Lung (tissue), 12 donors: Measurements from ENCODE around the gene MOB3B. TPM values are rescaled to one million over a fixed set of nuclear protein-coding genes. Genes with fewer than 3 reads are reported as not detected.

Experiments
- ATAC-seq: fragments of 200-7000 bp; cut with Tn5 transposase; one replicate; pipeline ENCODE4 v1.9.1; 2020; ENCODE audit warnings: moderate number of reproducible peaks; ENCODE audit not compliant: insufficient read depth, low FRiP score
- DNase-seq, 3 donors: peaks; one replicate each; pipeline ENCODE4 v3.0.0-alpha.2; 2013 to 2017
- H3K27ac ChIP-seq, 2 donors: one replicate each; pipeline ENCODE4 v1.5.1; 2013; ENCODE audit warnings: mild to moderate bottlenecking in 2 of 2, moderate library complexity in 2 of 2, control low read depth in 1 of 2, inconsistent platforms in 1 of 2, low read depth in 1 of 2, low read length in 1 of 2
- H3K27me3 ChIP-seq, 3 donors: one replicate each; pipeline ENCODE4 v1.5.1; 2013; ENCODE audit warnings: low read length in 2 of 3; ENCODE audit not compliant: control insufficient read depth in 3 of 3, insufficient read depth in 3 of 3
- H3K36me3 ChIP-seq, 4 donors: one replicate each; pipeline ENCODE4 v1.5.1; 2013; ENCODE audit warnings: low read length in 4 of 4, mild to moderate bottlenecking in 1 of 4, moderate library complexity in 1 of 4; ENCODE audit not compliant: control insufficient read depth in 4 of 4, insufficient read depth in 4 of 4
- H3K4me1 ChIP-seq, 5 donors: one replicate each; pipeline ENCODE4 v1.5.1; 2013; ENCODE audit warnings: low read length in 5 of 5, mild to moderate bottlenecking in 2 of 5, moderate library complexity in 1 of 5; ENCODE audit not compliant: control insufficient read depth in 5 of 5, insufficient read depth in 5 of 5
- H3K4me3 ChIP-seq: one replicate; pipeline ENCODE4 v1.5.1; 2013; ENCODE audit warnings: mild to moderate bottlenecking, control low read depth, moderate library complexity
- H3K9ac ChIP-seq, 2 donors: one replicate each; pipeline ENCODE4 v1.5.1; 2013; ENCODE audit warnings: low read length in 2 of 2, control low read depth in 1 of 2; ENCODE audit not compliant: insufficient read depth in 1 of 2
- H3K9me3 ChIP-seq, 4 donors: one replicate each; pipeline ENCODE4 v1.5.1; 2013; ENCODE audit warnings: low read length in 3 of 4, mild to moderate bottlenecking in 1 of 4, moderate library complexity in 1 of 4; ENCODE audit not compliant: control insufficient read depth in 4 of 4, insufficient read depth in 3 of 4
- WGBS, 2 donors: extraction: QIAGEN DNeasy Blood & Tissue Kit; methylation state at CpG; one replicate each; pipeline ENCODE4 v1.1.7; 2013; 5-methylcytosine and 5-hydroxymethylcytosine counted together
- polyA plus RNA-seq, 2 donors: library from polyadenylated mRNA; stranded (reverse); fragments of 200-250 nt; gene quantifications; one replicate each; pipeline ENCODE4 v1.2.1, GENCODE V29; 2013
- total RNA-seq, 2 donors: library from RNA; depleted of rRNA in 1 of 2; stranded (reverse); fragments of >200 nt in 1 of 2; gene quantifications; one replicate each; pipeline ENCODE4 v1.2.1, GENCODE V29; 2014 to 2021
- TF ChIP-seq, protein P1 (sequence below): IDR thresholded peaks from 2 replicates; pipeline ENCODE4 v1.5.1; 2012; ENCODE audit warnings: mild to moderate bottlenecking; ENCODE audit errors: control extremely low read depth, extremely low read depth
- donor health status: control.
- donor health status: control.
- donor health status: Bipolar disorder and iron deficiency.
- donor health status: healthy.
- donor health status: DM: yes; HTN: yes; CAD: no.

MOB3B gene
- total and polyA plus RNA-seq, 4 donors, result 1.6 to 12.9 (median 6.4) TPM

- WGBS, 2 donors, result 94 to 95% methylated on average over 2 of the region's 2 CpGs
- H3K9ac ChIP-seq, result no peak overlapping the region
- peaks cover 0 to 2% (median 0%) of the 10 kb centered on the region in 4 donors for H3K9me3 ChIP-seq
- ATAC-seq (no peak), DNase-seq (no peak)
- peaks cover 1 to 22% (median 8%) of the 10 kb centered on the region in 5 donors for H3K4me1 ChIP-seq
- no peak overlapping the region for H3K4me3 ChIP-seq
- no peaks in the 10 kb centered on the region for H3K36me3 ChIP-seq
- no peaks in the 10 kb centered on the region for H3K27me3 ChIP-seq
- H3K27ac ChIP-seq, result no peak overlapping the region
- TF ChIP-seq, protein P1, sequence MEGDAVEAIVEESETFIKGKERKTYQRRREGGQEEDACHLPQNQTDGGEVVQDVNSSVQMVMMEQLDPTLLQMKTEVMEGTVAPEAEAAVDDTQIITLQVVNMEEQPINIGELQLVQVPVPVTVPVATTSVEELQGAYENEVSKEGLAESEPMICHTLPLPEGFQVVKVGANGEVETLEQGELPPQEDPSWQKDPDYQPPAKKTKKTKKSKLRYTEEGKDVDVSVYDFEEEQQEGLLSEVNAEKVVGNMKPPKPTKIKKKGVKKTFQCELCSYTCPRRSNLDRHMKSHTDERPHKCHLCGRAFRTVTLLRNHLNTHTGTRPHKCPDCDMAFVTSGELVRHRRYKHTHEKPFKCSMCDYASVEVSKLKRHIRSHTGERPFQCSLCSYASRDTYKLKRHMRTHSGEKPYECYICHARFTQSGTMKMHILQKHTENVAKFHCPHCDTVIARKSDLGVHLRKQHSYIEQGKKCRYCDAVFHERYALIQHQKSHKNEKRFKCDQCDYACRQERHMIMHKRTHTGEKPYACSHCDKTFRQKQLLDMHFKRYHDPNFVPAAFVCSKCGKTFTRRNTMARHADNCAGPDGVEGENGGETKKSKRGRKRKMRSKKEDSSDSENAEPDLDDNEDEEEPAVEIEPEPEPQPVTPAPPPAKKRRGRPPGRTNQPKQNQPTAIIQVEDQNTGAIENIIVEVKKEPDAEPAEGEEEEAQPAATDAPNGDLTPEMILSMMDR, result no peak
Observed at GRCh38 chr9:27396495-27396894, 133.1 kb downstream of the MOB3B start.

- Histone ChIP-seq H3K4me1 (peaks cover 1 to 20% (median 8%) of the 10 kb centered on the region in 5 donors), H3K4me3 (no peak overlapping the region), H3K9ac (no peak overlapping the region), H3K27ac (no peak overlapping the region), H3K27me3 (no peaks in the 10 kb centered on the region), H3K9me3 (peaks cover 0 to 2% (median 0%) of the 10 kb centered on the region in 4 donors), H3K36me3 (no peaks in the 10 kb centered on the region)
- TF ChIP-seq, protein P1, result no peak
- ATAC-seq, result no peak
- no peak for DNase-seq
- 68 to 76% methylated on average over 4 of the region's 4 CpGs for WGBS, 2 donors
Observed at GRCh38 chr9:27395484-27395921, 134.1 kb downstream of the MOB3B start.

- TF ChIP-seq, protein P1, result no peak
- no peak overlapping the region for H3K27ac ChIP-seq
- no peaks in the 10 kb centered on the region for H3K9me3 ChIP-seq
- WGBS, 2 donors, result 82 to 91% methylated on average over 3 of the region's 3 CpGs
- H3K27me3 ChIP-seq, result no peaks in the 10 kb centered on the region
- no peak overlapping the region for H3K4me3 ChIP-seq
- no peak overlapping the region for H3K9ac ChIP-seq
- no peak for ATAC-seq
- no peak for DNase-seq
- H3K4me1 ChIP-seq, result peaks cover 1 to 18% (median 8%) of the 10 kb centered on the region in 5 donors
- H3K36me3 ChIP-seq, result no peaks in the 10 kb centered on the region
Observed at GRCh38 chr9:27394826-27395201, 134.8 kb downstream of the MOB3B start.

- ATAC-seq (peak; percentile 42), DNase-seq (no peak)
- peaks cover 1 to 19% (median 8%) of the 10 kb centered on the region in 5 donors for H3K4me1 ChIP-seq
- H3K36me3 ChIP-seq, result no peaks in the 10 kb centered on the region
- H3K27me3 ChIP-seq, result no peaks in the 10 kb centered on the region
- no peak overlapping the region for H3K4me3 ChIP-seq
- TF ChIP-seq, protein P1, result no peak
- H3K27ac ChIP-seq, result no peak overlapping the region
- no peak overlapping the region for H3K9ac ChIP-seq
- WGBS, 2 donors, result 38 to 75% methylated on average over 4 of the region's 4 CpGs
- no peaks in the 10 kb centered on the region for H3K9me3 ChIP-seq
Observed at GRCh38 chr9:27394154-27394825, 135.3 kb downstream of the MOB3B start.
